ENCODE results near the gene ACACB. TPM values are rescaled to one million over a fixed set of nuclear protein-coding genes. Genes with fewer than 3 reads are reported as not detected.

The ACACB gene
- total and polyA plus RNA-seq, 2 donors (not counting 3 experiments of a cell fraction or from before 2014, with no cell fraction given) = 1.3 to 5.7 TPM

- H3K9ac ChIP-seq (replicated peaks; ENCODE audit: extremely low read depth, insufficient read depth, low read length) = no peak overlapping the region
- no peak overlapping the region for H3K4me3 ChIP-seq (replicated peaks in 1 of 3; ENCODE audit: insufficient read depth in 1 of 3, low read depth in 1 of 3, low read length in 3 of 3)
- TF ChIP-seq FOS (IDR thresholded peaks at IDR 0.05; ENCODE audit: borderline replicate concordance, insufficient read depth, low read length) (no peak), POLR2A (IDR thresholded peaks at IDR 0.05; ENCODE audit: low read depth, low read length) (no peak), MYC (IDR thresholded peaks at IDR 0.05; ENCODE audit: low read depth, low read length) (no peak), CTCF (IDR thresholded peaks at IDR 0.05; ENCODE audit: extremely low read depth in 1 of 2, insufficient read depth in 1 of 2, low read depth in 1 of 2, low read length in 2 of 2) (no peak), POLR2AphosphoS5 (IDR thresholded peaks at IDR 0.05; ENCODE audit: insufficient read depth, low read depth, low read length) (no peak), EZH2 (IDR thresholded peaks at IDR 0.05; ENCODE audit: borderline replicate concordance, low read depth, low read length, severe bottlenecking) (no peak), JUN (IDR thresholded peaks at IDR 0.05; ENCODE audit: borderline replicate concordance, insufficient read depth, insufficient read length, low read depth) (no peak), GATA2 (IDR thresholded peaks at IDR 0.05; ENCODE audit: insufficient read depth, insufficient read length, low read depth, low read length) (no peak)
- TF ChIP-seq, protein P1, sequence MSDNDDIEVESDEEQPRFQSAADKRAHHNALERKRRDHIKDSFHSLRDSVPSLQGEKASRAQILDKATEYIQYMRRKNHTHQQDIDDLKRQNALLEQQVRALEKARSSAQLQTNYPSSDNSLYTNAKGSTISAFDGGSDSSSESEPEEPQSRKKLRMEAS (IDR thresholded peaks at IDR 0.05; ENCODE audit: insufficient read depth, insufficient read length) = no peak
- intact Hi-C loops (cut with micrococcal nuclease) (no loop called here), dilution Hi-C loops (cut with MboI; ENCODE audit: extremely low pct_ligation_motif_present, low sequenced_read_pairs) (no loop called here)
- H2AFZ ChIP-seq (ENCODE audit: low read depth, low read length) = no peak overlapping the region
- H3K4me1 ChIP-seq (ENCODE audit: control insufficient read depth, extremely low read depth, insufficient read depth, low read length) = no peaks in the 10 kb centered on the region
- H3K4me2 ChIP-seq (ENCODE audit: insufficient read depth, low read length) = no peak overlapping the region
- no peaks in the 10 kb centered on the region for H3K36me3 ChIP-seq (ENCODE audit: control insufficient read depth in 2 of 2, extremely low read depth in 1 of 2, insufficient read depth in 2 of 2, low read length in 2 of 2)
- DNase-seq (ENCODE audit: low read depth, low spot score) = no peak
- no TSS peak for BruUV-seq (replicated peaks)
- no peaks in the 10 kb centered on the region for H3K27me3 ChIP-seq (ENCODE audit: control insufficient read depth in 2 of 2, insufficient read depth in 2 of 2, low read length in 2 of 2)
- FAIRE-seq = no peak
- no peaks in the 10 kb centered on the region for H4K20me1 ChIP-seq (replicated peaks; ENCODE audit: control insufficient read depth, extremely low read depth, insufficient read depth, low read length)
- no peaks in the 10 kb centered on the region for H3K9me3 ChIP-seq (replicated peaks; ENCODE audit: control insufficient read depth, insufficient read depth, low read length)
- no peak overlapping the region for H3K27ac ChIP-seq (ENCODE audit: insufficient read depth, low read depth, low read length)
- ChIA-PET POLR2A (no interaction called here), CTCF (no interaction called here)
- no peaks in the 10 kb centered on the region for H3K9me1 ChIP-seq (replicated peaks; ENCODE audit: control insufficient read depth, extremely low read depth, insufficient read depth, low read length)
- H3K79me2 ChIP-seq (ENCODE audit: control insufficient read depth, insufficient read depth, low read length) = no peaks in the 10 kb centered on the region
Observed at GRCh38 chr12:109193896-109194295, 77.5 kb downstream of the ACACB start.

All from endothelial cell of umbilical vein (primary cell).